D341Med (cell line): ENCODE data around the gene CIAO3.

ENCODE experiments used
- DNase-seq: peaks from one replicate; pipeline ENCODE4 v3.0.0; 2012; ENCODE audit warnings: low spot score

CIAO3 gene

GRCh38 chr16:775236-775796 lies 34.5 kb upstream of the CIAO3 start:
- DNase-seq: no peak

- DNase-seq: no peak
Measured at GRCh38 chr16:774086-775001, 33.5 kb upstream of the CIAO3 start.

GRCh38 chr16:772959-773358 lies 32.2 kb upstream of the CIAO3 start:
- no peak for DNase-seq

- no peak for DNase-seq
Measured at GRCh38 chr16:770411-770810, 29.6 kb upstream of the CIAO3 start.

GRCh38 chr16:769934-770333 lies 29.1 kb upstream of the CIAO3 start:
- DNase-seq: no peak

- DNase-seq: no peak
Measured at GRCh38 chr16:769184-769784, 28.5 kb upstream of the CIAO3 start.

- no peak for DNase-seq
Measured at GRCh38 chr16:768428-768827, 27.6 kb upstream of the CIAO3 start.

GRCh38 chr16:767743-768235 lies 27.0 kb upstream of the CIAO3 start:
- no peak for DNase-seq

GRCh38 chr16:766820-767640 lies 26.2 kb upstream of the CIAO3 start:
- DNase-seq: no peak

- DNase-seq: no peak
Measured at GRCh38 chr16:766008-766819, 25.4 kb upstream of the CIAO3 start.

GRCh38 chr16:765488-765865 lies 24.7 kb upstream of the CIAO3 start:
- DNase-seq: no peak

- no peak for DNase-seq
Measured at GRCh38 chr16:764848-765487, 24.2 kb upstream of the CIAO3 start.

GRCh38 chr16:764184-764750 lies 23.5 kb upstream of the CIAO3 start:
- no peak for DNase-seq

- no peak for DNase-seq
Measured at GRCh38 chr16:763369-764183, 22.8 kb upstream of the CIAO3 start.

GRCh38 chr16:762595-763268 lies 21.9 kb upstream of the CIAO3 start:
- no peak for DNase-seq

- DNase-seq: no peak
Measured at GRCh38 chr16:761625-762513, 21.1 kb upstream of the CIAO3 start.

GRCh38 chr16:760545-761343 lies 19.9 kb upstream of the CIAO3 start, which contains the start of gene MSLN:
MSLN (plus strand) TSS chr16:760734; CDS start chr16:762681, 1,947 bp downstream.
- no peak for DNase-seq
